ENCODE results near the gene MEX3B.

DNA sequence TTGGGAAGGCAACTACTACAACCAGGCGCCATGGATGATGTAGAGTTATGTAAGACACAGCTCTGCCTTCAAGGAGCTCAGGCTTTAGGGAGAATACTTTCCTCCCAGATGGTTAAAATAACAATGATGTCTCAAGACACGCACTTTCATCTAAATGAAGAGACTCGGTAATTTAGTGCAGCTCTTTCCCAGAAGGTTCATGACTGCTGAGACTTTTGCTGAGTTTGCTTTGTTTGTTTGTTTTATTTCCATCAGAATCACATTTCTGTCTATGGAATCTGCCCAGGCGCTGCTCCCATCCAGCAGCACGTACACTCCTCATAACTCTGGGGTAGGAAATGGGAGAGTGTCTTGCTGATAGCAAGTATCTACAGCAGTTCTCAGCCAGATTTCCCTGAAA is 33.9 kb upstream of the MEX3B start:
- TF ChIP-seq EP300 (IDR thresholded peaks at IDR 0.05) (no peak), CTCF (IDR thresholded peaks at IDR 0.05) (no peak), POLR2A (IDR thresholded peaks at IDR 0.05) (no peak)
